NCI-H526 (cell line): ENCODE data around the gene UNC79.

Source experiments
- DNase-seq, 2 experiments: peaks; one replicate each; lab custom pipeline; 2025; lab: John Stamatoyannopoulos, UW

Gene UNC79

DNA sequence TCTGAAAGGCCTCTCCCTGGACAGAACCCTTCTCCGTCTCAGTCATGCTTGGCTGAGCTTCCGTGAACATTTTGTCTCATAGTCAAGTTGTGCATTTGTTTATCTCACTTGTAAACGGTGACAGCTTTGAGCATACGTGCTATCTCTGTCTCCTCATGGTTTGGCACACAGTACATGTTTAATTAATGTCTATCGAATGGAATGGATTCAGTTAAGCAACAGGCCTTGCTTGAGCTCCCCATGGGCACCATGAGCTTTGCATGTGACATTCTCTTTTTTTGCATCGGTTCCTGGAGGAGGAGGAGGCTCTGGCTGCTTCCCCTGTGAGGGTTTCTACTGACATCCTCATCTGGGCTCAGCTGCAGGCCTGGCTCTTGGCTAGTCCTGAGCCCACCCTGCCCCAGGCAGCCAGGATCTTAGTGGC lies 277.6 kb downstream of the UNC79 start:
- no peak for DNase-seq

DNA sequence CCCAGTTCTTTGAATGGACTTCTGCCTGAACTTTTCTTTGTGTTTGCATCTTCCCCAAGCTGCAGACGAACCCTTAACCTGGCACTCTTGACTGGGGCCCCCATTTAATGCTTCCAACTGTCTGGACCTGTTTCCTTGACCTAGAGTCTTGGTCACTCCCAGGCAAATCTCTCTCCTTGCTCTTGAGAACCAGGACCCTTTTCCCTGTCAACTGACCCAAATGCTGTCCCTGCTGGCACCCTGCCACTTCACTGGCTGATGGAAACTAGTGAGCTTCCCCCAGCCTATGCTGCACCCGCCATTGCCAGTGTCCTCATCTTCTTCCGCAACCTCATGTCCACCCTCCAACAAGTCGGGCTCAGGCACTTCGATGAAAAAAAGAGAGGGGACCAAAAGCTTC lies 278.1 kb downstream of the UNC79 start:
- no peak for DNase-seq

DNA sequence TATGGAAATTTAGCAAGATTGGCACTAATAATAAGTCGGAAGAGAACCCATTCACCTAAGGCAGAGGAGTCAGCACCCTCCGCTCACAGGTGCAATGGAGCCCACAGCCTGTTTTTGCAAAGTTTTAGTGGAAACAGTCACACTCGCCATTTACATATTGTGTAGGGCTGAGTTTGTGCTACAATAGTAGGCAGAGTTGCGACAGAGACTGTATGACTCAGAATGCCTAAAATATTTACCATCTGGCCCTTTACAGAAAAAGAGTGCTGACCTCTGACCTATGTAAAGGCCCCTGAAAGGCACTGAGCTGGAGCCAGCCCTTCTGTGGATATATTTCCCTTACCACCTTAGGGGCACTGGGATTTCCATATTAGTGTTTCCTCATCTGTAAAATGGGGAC lies 278.5 kb downstream of the UNC79 start:
- DNase-seq = no peak

DNA sequence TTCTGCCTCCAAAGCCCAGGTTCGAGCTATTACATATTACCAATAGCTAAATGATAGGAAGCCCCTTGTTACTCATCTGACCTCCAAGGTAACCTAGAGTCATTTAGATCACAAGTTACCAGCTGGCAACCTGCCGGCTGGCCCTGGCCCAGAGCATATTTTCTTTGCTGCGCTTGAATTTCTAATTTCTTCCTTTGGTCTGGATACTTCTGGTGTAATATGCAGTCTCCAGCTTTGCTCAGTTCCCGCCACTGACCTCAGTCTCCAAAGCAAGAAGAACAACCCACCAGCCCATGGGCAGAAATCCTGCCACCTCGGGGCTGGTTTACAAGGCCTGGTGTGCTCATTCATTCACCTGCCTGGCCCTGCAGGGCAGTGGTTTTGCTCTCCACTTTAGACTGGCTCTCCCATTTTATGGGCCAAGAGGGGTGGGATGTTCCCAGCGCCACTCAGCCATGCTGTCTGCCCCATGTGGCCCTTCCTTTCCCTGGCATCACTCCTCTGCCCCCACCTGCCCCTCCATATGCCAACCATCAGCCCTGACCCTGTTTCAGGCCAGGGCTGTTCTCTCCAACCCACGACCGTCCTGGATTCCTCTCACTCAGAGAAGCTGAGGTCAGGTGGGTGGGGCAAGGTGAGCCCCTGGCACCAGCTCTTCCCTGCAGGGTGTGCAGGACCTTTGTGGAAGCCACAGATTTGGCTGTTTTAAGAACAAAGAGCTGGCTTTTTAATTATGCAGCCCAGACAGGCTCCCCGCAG lies 281.5 kb downstream of the UNC79 start:
- no peak for DNase-seq

DNA sequence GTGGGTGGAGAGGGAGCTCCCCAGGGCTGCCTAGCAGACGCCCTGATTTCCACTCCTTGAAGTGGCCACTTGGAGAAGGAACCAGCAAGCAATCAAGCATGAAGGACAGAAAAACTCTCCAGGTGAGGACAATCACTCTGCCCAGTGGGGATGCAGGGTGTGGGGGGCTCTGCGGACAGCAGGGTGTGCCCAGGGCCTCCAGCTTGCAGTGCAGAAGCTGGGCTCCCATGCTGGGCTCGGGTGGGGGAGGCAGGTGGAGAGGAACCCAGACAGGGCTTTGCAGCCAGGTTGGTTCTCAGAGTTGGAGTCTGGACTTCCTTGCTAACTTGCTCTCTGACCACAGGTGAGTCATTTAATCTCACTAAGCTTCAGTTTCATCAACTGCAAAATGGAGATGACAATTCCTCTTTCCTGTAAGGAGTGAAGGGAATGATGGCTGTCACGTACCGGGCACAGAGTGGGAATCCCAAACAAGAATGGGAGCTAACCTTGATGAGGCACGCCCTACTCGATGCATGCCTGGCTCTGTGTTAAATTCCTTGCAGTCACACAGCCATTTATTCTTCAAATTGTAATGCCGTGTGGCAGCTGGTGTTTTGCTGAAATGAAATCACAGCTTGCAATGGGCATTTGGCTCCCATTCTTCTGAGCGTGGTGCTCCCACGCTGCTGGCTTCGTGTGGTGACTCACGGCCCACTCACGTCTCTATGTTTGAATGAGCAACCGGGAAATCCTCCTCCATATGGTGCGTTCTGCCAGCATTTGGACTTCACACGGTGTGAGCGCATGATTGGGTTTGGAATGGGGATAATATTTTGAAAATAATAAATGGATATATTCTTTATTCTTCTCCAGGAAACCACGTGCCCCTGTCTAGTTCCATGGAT lies 282.3 kb downstream of the UNC79 start:
- DNase-seq = no peak

DNA sequence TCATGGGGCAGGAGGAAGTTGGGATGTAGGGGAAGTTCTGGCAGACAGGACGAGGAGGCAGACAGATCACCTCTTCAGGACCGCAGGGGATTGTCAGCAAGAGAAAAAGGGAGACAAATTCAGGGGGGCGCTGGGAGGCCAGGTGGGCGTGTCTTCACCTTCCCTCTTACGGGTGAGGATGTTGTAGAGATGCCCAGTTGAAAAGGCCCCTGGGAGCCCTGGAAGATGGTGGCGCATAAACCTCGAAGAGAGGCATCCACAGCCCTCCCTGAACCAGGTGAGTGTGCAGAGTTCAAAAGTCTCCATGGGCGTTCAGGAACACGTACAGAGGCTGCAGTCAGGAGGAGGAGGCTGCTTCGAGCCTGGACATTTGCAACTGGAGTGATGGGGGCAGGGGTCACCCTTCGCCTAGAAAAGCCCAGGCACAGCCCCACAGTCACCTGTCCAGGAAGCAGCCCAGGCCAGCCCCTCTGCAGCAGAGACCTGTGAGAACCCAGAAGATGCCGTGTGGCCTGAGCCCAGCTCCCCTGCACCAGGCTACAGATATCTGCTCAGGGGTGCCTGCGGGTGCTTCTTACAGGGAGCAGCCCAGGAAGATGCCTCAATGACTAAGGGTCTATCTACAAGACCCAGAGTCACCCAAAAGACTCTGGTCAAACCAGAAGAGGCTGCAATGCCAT lies 283.1 kb downstream of the UNC79 start:
- no peak for DNase-seq

DNA sequence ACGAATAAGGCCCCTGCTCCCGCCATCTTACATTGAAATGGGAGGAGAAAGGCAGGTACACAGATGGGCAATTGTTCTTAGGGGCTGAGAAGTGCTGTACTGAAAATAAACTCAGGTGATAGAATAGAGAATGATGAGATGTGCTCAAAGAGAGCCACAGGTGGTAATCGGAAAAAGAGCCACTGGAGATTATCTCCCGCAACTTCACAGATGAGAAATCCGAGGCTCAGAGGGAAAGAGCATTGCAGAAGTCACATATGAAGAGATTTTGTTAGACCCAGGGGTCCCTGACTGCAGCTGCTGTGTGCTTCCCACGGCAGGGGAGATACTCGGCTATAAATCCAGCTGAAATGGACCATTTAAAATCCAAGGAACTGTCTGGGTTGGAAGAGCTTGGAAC lies 283.9 kb downstream of the UNC79 start:
- DNase-seq = no peak

DNA sequence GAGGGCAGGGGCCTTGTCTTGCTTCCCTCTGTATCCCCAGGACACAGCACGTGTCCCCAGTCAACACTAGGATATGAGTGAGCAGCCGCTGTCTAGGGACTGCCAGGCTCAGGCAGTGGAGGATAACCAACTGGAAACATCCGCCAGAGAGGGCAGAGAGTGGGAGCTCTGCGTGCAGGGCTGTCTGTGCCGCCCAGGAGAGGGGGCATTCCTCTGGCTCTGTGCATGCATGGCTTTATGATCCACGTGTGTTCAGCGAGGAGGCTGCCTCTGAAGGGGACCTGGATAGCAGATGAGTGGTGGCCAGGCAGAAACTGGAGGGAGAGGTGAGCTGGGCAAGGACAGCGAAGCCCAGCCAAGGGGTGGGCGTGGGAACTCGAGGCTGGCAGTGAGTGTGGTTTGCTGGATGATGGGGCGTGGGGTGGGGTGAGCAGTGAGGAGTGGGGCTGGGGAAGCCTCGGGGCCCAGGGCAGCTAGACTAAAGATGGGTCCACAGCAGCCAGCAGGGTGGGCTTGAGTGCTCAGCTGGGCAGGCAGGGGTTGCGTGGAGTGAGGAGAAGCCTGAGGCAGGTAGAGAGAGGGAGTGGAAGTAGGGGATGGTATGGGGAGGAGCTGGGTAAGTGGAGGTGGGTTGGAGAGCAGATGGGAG lies 284.7 kb downstream of the UNC79 start:
- DNase-seq = no peak

DNA sequence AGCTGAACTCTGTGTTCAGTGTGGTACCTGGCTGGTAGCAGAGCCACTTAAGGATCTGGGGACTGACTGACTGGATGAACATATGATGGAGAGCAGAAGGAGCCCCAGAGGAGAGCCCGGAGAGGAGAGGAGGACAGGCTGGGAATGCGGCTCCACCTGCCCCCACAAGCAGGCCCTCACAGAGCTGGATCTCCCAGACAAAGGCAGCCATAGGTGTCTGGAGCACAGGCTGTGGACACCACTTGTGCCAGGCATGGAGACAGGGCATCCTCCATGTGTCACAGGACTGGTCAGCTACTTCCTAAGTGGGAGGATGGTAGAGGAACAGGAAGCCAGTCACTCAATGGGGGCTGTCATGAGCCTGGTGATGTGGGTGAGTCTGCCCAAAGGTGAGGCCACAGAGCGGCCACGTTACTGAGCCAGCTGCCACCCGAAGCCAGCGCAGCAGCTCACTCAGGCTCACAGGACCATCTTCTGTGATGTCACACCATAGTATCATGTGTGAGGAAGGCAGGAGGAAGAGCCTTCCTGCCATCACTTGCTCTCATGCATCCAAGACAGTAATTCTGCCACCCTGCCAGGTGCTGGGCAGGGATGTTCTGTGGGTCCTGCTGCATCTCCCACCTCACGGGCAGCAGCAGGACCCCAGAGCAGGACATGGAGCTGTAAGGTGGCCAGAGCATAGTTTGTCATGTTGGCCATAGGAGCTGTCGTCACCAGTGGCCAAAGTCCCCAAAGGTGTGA lies 285.4 kb downstream of the UNC79 start:
- DNase-seq = no peak

DNA sequence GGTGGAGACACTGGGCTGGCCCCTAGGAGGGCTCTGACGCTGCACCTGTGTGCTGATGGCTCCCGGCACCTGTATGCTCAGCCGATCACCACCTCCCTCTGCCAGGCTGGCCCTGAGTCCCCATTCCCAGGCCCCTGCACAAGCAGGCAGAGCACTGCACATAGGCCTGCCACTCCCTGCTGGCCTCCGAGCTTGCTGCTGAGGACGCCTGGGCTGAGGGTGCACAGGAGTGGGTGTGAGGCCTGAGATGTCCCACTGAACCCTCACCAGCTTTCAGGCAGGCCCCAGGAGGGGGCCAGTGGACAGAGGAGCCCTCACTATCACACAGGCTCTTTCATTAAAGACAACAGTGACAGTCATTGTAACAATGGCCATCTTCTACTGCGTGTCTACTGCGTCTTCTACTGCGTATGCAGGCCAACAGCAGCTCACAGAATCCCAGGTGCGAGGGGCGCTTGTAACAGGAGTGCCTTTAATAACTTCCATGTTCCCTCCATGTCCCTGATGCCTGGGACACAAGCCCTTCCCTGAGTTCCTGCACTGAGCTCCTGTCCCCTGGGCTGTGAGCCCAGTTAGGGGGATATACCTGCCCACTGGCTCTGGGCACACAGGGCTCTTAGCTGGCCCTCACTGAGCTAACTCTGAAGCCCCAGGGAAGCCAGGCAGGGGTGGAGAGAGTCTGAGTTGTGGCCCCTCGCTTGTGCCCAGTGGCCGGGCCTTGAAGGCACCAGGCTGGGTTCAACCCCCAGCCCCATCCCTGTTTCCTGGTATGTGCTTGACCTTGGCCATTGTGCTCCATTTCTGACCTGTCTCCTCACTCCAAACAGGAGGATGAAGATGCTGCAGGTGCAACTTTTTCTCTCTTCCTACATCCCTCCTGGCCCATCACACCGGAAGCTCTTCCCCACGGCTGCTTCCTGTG lies 286.3 kb downstream of the UNC79 start:
- no peak for DNase-seq

DNA sequence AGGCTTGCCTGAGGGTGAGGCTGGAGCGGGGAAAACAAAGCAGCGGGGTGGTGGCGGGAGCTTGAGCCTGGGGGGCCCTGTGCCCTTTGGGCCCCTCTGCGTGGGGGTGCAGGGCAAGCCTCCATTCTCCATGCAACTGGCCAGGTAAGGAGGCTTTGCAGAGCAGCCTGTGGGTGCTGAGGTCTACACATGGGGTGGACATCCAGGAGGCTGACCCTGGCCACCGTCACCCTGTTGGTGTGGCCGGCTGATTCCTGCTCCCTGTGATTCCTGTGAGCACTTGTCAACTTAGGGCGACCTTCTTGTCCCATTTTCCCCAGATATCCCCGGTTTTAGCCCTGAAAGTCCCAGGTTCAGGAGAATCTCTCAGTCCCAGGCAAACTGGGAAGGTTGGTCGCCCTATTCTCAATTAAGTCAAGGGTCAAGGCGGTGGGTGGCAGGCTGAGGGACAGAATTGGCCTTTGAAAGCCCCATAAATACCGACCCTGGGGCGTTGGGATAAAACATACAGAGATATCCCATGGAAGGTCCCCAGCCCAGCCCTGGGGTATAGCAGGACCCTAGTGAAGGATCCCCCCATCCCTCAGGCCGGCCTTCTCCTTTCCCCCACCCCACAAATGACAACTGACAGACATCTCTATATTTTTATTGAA lies 287.1 kb downstream of the UNC79 start:
- no peak for DNase-seq

DNA sequence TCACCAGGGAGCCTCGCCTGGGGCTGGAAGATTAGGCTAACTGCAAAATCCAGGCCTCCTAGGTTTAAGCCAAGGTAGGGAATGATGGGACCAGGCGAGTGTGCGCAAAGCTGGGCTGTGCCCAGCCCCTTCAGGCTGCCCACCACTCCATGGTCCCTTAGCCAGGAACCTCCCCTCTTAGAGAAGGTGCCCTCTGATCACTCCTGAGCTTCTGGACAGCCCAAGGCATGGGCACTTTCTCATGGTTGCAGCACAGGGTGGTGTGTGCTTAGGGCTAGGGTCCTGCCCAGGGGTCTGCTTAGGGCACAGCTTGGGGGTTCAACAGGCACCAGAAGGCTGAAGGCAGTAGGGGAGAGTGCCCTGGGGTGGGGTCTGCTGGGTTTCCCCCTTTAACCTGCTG lies 288.5 kb downstream of the UNC79 start:
- DNase-seq = no peak

DNA sequence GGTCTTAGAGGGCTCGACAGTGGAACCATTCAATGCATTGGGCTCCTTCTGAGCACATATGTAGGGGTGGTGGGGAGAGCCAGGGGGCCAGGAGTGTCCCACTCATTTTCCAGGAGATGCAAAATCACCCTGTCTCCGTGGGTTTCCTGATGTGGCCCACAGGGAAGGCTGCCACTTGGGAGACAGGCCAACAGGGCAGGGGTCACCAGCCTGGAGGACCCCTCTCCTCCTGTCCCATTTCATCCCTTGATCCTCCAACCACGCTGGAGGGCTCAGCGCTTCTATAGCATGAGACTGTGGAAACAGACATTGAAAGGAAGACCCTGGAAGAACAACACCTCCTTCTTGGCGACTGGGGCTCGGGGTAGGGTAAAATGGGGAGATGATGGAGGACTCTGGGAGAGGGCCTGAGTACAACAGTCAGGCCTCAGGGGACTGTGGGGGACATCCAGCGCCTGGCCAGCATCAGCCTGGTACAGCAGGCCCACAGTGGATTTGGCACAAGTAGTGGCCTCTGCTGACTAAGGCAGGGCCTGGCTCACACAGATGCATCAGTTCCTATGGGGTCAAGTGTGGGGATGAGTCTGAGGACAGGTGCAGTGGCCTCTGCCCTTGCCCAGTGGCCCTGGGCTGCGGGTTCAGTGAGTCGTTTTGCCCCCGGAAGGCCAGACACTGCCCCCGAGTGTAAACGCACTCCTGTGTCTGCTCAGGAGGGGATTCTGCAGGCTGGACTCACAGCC lies 289.5 kb downstream of the UNC79 start:
- no peak for DNase-seq

DNA sequence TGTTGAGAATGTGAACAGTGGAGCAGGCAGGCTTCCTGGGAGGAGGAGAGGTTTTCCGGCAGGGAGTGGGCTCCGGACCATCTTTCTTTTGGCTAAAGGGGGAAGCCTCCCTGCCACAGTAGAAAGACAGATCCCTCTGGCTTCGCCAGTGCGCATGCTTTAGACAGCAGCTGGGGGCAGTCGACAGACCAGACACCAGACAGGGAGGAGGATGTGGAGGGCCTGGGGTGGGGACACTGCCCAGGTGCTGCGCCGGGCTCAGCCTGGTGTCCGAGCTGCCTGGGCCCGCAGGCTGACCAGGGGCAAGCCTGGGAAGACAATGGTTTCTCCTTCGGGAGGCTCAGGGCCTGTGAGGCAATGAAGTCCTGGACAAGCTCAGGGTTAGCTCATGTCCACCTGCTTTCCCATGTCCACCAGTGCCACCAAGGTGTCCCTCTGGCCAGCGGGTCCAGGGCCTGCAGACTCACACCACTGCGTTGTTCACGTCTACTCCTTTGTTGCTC lies 290.3 kb downstream of the UNC79 start:
- DNase-seq = no peak

DNA sequence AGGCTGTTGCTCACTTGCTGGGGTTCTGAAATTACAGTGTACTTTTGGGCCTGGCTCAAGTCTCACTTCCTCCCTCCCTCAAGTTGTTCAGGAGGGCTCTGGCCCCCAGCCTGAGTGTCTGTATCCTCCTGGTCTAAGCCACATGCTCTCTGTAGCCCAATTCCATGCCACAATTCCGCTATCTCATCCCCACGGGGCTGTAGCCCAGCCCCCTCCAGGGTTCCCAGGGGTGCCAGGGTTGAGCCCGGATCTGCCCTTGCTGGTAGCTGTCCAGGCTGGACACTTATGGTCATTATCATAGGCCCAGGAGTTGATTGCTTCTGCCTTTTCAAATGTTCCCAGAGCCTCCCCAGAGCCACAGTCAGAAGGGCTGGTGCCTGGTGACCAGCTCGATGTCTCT lies 292.3 kb downstream of the UNC79 start:
- no peak for DNase-seq

DNA sequence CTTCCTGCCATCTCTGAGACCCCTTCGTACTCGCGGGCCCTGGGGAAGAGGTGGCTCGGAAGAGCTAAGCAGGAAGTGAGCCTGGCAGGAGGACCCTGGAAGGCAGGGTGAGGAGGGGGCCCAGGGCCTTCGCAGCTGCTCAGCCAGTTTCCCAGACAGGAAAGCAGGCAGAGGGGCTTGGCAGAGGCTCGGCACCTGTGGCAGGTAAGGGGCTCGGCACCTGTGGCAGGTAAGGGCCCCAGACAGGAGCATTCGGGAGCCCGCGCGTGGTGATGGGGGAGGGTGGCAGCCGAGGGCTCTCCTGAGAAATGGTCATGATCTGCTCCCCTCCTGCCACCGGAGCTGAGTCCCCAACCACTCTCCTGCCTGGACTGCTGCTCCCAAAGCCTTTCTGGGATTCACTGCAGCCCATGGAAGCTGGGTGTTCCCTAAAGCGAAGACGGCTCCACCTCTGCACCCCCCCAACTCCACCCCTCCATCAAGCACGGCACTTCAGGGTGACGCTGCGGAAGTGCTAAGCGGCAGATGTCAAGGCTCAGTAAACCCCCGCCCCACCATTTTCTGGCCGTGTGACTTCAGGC lies 294.4 kb downstream of the UNC79 start:
- no peak for DNase-seq

DNA sequence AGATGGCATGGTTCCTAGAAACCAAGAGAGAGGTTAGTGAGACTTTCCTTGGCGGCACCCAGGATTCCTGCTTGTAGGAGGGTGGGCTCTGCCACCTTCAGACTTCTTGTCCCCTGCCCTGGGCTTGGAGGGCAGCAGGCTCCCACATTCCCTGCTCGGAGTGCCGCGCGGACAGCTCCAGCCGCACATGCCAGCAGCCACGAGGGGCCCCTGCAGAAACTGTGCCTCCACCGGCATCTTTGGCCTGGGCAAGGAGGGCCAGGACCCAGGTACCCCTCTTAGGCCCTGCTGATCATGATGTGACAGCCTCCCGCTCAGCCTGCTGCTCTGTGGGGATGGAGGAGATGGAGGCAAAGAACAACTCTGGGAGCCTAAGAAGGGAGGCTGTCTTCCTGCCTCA lies 295.3 kb downstream of the UNC79 start:
- DNase-seq = no peak

DNA sequence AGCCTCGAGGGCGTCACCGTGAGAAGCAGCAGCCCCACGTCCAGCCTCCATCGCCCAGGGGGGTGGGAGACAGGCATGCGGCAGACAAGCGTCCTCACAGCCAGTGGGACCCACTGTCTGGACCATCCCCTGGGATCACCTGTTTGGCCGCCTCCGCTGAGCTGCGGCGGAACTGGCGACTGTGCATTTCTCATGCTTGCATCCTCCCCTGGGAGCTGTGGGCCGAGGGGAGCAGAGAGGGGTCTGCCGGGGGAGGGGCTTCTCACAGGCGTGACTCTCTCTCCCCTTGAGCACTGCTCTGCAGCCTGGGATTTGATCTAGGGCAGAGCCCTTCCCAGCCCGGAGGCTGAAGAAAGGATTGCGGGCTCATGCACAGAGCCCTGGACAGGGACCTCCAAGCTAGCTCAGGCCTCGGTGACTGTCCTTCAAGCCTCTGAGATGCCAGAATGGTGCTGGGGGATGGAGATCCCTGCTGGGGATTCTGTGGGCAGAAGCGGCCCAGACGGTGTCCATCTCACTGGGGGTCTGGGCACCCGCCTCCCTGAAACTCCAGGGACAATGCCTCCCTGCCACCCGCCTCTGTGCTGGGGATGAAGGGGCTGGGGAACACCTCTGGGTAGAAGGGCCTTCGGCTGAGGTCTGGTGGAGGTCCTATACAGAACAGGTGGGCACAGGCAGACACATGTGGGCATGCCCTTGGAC lies 296.5 kb downstream of the UNC79 start:
- no peak for DNase-seq
